Measurements from ENCODE around the gene ZFYVE28.

ZFYVE28 gene

GRCh38 chr4:2459589-2460349, 41.3 kb upstream of the ZFYVE28 start:
- ChIA-PET POLR2A (interaction anchor here (0.9 to 1.3 kb wide), 3 partner anchors 8 to 18 kb away, joined by 3 to 4 read pairs (median 3); partner anchors contain the start of gene RNF4), CTCF (interaction anchor here (1.0 to 1.5 kb wide), 2 partner anchors 17 to 240 kb away, joined by 3 to 6 read pairs; no protein-coding TSS in a partner anchor)
- no peak for TF ChIP-seq SUZ12 (IDR thresholded peaks at IDR 0.05)
- TF ChIP-seq ZNF384 (IDR thresholded peaks at IDR 0.05): no peak
- no peak for TF ChIP-seq ARNT (IDR thresholded peaks at IDR 0.05)
- no peak for TF ChIP-seq NFRKB (IDR thresholded peaks at IDR 0.05)
- no peak for TF ChIP-seq FOXK2 (IDR thresholded peaks at IDR 0.05)
- no peak for TF ChIP-seq LEF1 (IDR thresholded peaks at IDR 0.05; ENCODE audit: borderline replicate concordance)
- no peak for TF ChIP-seq ELF4 (IDR thresholded peaks at IDR 0.05)
- no peak for TF ChIP-seq PKNOX1 (IDR thresholded peaks at IDR 0.05)
- no peak for DNase-seq (ENCODE audit: extremely low spot score)

GRCh38 chr4:2458546-2459491, 40.4 kb upstream of the ZFYVE28 start:
- TF ChIP-seq BHLHE40 (IDR thresholded peaks at IDR 0.05; ENCODE audit: borderline replicate concordance): no peak
- TF ChIP-seq SP1 (IDR thresholded peaks at IDR 0.05): no peak
- no peak for TF ChIP-seq HDGF (IDR thresholded peaks at IDR 0.05; ENCODE audit: borderline replicate concordance)
- TF ChIP-seq ARNT (IDR thresholded peaks at IDR 0.05): no peak
- no peak for TF ChIP-seq ZNF384 (IDR thresholded peaks at IDR 0.05)
- no peak for TF ChIP-seq PKNOX1 (IDR thresholded peaks at IDR 0.05)
- no peak for TF ChIP-seq FOXM1 (IDR thresholded peaks at IDR 0.05; ENCODE audit: borderline replicate concordance)
- TF ChIP-seq TARDBP (IDR thresholded peaks at IDR 0.05): no peak
- no peak for TF ChIP-seq FOXK2 (IDR thresholded peaks at IDR 0.05)
- no peak for TF ChIP-seq FOXA1 (IDR thresholded peaks at IDR 0.05)
- no peak for DNase-seq (ENCODE audit: extremely low spot score)
- ChIA-PET POLR2A (interaction anchor here (0.8 to 1.3 kb wide), 2 partner anchors 10 to 19 kb away, joined by 3 read pairs; partner anchors contain the start of gene RNF4), CTCF (no interaction called here)

- ChIA-PET CTCF (no interaction called here), POLR2A (interaction anchor here (1.2 kb wide), 1 partner anchor 39 kb away, joined by 4 read pairs; the partner anchor contains the start of genes CFAP99 and ZFYVE28)
- TF ChIP-seq LEF1 (IDR thresholded peaks at IDR 0.05; ENCODE audit: borderline replicate concordance): no peak
- TF ChIP-seq ZNF384 (IDR thresholded peaks at IDR 0.05): no peak
- no peak for TF ChIP-seq FOXA1 (IDR thresholded peaks at IDR 0.05)
- TF ChIP-seq SUZ12 (IDR thresholded peaks at IDR 0.05): no peak
- TF ChIP-seq HDGF (IDR thresholded peaks at IDR 0.05; ENCODE audit: borderline replicate concordance): no peak
- TF ChIP-seq FOXM1 (IDR thresholded peaks at IDR 0.05; ENCODE audit: borderline replicate concordance): no peak
- DNase-seq (ENCODE audit: extremely low spot score): no peak
Measured at GRCh38 chr4:2457481-2458295, 39.2 kb upstream of the ZFYVE28 start.

DNA sequence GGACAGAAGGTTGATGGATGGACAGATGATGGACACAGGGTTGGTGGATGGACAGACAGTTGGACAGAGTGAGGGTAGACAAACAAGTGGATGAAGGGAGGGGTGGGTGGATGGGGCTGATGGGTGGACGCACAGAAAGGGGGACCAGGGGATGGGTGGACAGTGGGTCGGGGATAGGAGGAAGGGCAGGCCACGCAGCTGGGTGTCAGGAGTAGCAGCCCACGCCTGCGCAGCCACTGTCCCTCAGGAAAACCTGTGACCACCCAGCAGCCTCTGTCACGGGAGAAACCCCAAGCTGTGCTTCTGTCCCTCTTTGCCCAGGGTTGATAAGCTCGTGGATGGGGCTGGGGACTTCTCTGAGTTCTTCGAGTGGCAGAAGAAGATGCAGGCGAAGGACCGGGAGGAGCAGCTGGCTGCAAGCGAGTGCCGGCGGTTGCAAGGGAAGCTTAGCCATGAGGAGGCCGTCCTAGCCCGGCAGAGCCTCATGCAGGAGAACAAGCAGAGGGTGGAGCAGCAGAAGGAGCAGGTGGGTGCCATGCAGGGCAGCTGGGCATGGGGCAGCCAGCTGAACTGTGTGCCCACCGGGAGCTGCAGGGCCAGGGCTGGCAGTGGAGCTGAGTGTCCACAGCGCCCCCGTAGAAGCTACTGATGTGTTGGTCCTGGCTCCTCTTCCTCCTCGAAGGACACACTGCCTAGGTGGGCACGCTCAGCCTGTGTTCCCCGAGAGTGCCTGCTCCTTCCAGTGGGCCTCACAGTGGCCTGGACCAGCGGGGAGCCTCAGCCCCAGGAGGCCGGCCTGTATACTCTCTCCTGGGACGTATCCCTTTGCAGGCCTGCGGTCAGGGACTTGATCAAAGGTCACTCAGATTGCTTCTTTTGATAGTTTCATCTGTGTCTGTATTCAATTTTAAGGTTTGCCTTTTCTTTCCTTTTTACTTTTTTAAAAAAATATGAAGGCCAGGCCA, 33.7 kb upstream of the ZFYVE28 start:
- DNase-seq (ENCODE audit: extremely low spot score): no peak
- ChIA-PET CTCF (no interaction called here), POLR2A (interaction anchor here (1.1 kb wide), 1 partner anchor 8 kb away, joined by 4 read pairs; no protein-coding TSS in a partner anchor)
- TF ChIP-seq NFRKB (IDR thresholded peaks at IDR 0.05) (no peak), FOXA1 (IDR thresholded peaks at IDR 0.05) (no peak), LEF1 (IDR thresholded peaks at IDR 0.05; ENCODE audit: borderline replicate concordance) (no peak), TARDBP (IDR thresholded peaks at IDR 0.05) (no peak), ELF4 (IDR thresholded peaks at IDR 0.05) (no peak)

DNA sequence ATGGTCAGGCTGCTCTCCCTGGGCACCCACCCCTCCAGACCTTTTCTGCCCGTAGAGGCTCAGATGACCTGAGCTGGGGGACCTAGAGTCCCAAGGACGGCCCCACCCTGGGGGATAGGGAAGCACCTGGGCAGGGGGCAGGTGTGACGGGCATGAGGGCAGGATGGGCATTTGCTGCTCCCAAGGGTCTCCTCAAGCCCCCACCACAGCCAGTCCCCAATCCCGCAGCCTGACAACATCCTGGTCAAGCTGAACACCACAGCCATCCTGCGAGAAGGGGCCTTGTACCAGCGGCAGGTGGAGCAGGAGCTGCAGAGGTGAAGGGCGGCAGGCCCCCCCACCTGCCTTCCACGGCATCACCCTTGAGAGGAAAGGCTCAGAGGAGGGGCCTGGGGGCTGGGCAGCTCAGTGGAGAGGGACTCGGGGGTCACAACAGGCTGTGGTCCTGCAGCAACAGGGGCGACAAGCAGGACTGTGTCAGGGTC, 32.6 kb upstream of the ZFYVE28 start:
- CTCF ChIA-PET: no interaction called here
- POLR2A ChIA-PET: no interaction called here
- TF ChIP-seq TARDBP (IDR thresholded peaks at IDR 0.05) (no peak), NFRKB (IDR thresholded peaks at IDR 0.05) (no peak), ARNT (IDR thresholded peaks at IDR 0.05) (no peak), SUZ12 (IDR thresholded peaks at IDR 0.05) (no peak), SP1 (IDR thresholded peaks at IDR 0.05) (no peak), HDGF (IDR thresholded peaks at IDR 0.05; ENCODE audit: borderline replicate concordance) (no peak), BHLHE40 (IDR thresholded peaks at IDR 0.05; ENCODE audit: borderline replicate concordance) (no peak), L3MBTL2 (conservative IDR thresholded peaks at IDR 0.05) (no peak), FOXM1 (IDR thresholded peaks at IDR 0.05; ENCODE audit: borderline replicate concordance) (no peak)
- DNase-seq (ENCODE audit: extremely low spot score): no peak

All from HEK293T (cell line).